GM19328 (cell line): ENCODE results near the gene UBE2O.

ENCODE experiments used
- ATAC-seq: cut with Tn5 transposase; IDR thresholded peaks from one replicate; pipeline ENCODE4 v1.9.1; 2021; ENCODE audit warnings: mild to moderate bottlenecking, moderate library complexity; ENCODE audit not compliant: unreplicated experiment

UBE2O gene

DNA sequence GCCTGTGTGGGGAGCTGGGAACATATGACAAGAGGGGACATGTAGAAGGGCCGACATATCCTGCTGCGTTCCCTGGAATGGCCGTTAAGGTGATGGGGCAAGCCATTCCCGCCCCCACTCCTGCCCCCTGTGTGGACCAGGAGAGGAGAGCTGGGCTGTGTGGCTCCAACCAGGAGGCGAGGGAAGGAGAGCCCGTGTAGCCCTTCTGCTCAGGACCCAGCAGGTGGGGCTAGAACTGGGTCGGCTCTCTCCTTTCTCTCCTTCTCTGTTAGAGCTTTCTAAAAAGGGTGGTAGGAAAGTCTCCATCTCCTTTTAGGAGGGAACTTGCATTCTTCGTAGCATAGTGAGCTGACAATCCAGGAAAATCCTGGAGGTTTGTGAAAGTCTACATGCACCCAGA is 55.8 kb downstream of the UBE2O start:
- no peak for ATAC-seq

DNA sequence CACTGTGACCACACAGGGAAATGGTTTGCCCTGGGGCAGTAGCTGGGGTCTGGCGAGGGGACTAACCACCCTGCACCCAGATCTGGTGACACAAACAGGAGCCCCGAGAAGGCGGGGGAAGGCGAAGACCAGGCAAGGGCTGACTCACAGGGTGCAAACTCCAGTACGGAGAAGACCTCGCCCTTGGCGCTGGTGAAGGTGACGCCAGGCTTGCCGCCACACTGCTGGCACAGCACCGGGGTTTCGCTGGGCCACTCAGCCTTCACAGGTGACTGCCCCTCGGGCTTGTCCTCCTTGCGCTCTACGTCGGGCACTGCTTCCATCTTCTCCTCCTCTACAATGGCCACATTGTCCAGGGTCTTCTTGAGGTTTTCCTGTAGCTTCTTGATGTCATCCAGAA is 57.0 kb downstream of the UBE2O start:
- no peak for ATAC-seq

DNA sequence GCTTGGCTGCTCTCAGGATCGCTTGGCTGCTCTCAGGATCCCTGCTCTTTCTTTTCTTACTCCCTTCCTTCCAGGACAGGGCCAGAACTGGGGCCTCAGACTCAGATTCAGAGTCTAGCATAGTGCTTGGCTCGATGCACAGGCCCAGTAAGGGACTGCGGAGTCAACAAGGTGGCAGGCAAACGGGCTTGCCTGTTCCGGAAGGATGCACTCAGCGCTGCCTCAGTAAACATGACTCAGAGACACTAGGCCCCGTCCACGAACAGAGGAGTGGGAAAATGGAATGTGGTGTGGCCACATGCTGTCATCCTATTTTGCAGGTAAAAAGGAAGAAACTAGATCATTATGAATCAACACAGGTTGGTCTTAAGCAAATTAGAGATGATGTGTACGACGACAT is 58.8 kb downstream of the UBE2O start:
- ATAC-seq: no peak

DNA sequence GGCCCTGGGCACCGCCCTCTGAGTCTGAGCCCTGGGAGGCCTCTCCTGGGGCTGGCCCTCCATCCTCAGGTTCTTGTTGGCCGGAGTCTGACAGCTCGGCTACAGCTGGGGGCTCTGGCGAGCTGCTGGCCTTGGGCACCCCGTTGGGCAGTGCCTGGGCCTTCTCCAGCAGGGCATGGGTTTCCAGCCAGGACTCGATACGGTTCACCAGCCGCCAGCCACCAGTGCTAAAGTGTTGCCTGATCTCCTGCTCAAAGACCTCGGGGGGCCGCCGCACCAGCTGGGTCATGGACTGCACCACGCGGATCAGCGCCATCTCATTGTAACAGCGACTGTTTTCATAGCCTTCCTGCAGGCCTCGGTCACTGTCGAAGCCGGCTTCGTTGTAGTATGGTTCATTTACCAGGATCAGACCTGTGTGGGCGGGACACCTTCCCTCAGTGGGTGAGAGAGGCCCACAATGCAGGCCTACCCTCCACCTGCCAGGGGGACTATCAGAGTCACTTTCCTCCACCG is 61.7 kb downstream of the UBE2O start:
- no peak for ATAC-seq

DNA sequence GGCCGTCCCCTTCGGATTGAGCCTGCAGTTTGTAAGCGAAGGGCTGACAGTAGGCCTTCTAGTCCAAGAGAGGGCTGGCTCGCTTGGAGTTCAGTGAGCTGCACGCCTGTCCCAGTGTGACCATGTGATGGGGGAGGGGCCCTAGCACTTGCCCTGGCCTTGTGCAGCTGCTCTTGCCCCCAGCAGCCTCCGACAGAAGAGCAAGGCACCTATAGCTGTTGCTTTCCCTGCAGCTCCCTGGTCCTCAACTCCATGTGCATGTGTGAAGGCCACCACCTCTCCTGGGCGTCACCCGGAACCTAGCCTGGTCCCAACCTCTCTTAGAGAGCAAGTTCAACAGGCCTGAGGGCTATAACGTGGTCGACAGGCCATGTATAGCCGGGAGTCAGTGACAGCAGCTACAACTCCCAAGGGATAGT is 62.9 kb downstream of the UBE2O start:
- ATAC-seq: no peak

DNA sequence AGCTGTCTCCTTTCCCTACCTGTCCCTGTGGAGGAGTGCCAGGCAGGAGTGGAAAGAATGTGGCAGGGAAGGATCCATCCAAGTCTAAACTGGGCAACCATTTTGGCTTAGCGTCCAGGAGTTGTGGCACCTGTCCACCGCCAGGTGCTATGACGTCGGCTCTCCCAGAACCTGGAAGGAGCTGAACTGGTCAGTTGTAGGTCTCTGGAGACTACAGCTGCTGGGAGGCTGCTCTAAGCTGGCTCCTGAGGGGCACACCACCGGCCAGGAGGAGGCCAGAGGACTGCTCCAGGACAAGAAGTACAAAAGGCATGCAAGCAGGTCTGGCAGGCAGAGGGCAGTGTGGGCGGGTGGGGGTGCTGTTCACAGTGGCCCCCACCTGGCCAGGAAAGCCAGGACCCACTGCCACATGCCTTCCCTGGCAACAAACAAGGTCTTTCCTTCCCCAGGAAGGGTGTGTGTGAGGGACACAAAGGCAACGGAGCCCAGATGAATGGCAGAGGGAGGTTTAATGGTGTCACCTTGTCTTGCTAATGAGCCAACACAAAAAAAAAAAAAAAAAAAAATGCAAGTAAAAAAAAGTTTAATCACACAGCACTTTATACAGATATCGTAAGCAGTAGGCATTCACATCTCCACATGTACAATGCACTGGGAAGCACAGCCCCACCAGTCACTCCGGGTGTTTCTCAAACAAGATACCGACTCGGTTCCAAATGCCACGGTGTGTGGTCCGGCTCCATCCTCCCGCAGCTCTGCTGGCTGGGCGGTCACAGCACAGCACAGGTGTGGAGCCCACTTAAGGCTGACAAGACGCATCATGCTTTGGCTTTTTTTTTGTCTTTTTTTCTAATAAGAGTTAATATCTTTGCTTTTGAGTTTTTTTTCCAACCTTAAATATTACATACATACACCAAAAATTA is 63.7 kb downstream of the UBE2O start:
- no peak for ATAC-seq

DNA sequence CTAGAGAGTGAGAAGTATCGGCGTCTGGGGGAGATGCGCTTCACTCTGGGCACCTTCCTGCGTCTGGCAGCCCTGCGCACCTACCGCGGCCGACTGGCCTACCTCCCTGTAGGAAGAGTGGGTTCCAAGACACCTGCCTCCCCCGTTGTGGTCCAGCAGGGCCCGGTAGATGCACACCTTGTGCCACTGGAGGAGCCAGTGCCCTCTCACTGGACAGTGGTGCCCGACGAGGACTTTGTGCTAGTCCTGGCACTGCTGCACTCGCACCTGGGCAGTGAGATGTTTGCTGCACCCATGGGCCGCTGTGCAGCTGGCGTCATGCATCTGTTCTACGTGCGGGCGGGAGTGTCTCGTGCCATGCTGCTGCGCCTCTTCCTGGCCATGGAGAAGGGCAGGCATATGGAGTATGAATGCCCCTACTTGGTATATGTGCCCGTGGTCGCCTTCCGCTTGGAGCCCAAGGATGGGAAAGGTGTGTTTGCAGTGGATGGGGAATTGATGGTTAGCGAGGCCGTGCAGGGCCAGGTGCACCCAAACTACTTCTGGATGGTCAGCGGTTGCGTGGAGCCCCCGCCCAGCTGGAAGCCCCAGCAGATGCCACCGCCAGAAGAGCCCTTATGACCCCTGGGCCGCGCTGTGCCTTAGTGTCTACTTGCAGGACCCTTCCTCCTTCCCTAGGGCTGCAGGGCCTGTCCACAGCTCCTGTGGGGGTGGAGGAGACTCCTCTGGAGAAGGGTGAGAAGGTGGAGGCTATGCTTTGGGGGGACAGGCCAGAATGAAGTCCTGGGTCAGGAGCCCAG is 65.8 kb downstream of the UBE2O start:
- no peak for ATAC-seq

DNA sequence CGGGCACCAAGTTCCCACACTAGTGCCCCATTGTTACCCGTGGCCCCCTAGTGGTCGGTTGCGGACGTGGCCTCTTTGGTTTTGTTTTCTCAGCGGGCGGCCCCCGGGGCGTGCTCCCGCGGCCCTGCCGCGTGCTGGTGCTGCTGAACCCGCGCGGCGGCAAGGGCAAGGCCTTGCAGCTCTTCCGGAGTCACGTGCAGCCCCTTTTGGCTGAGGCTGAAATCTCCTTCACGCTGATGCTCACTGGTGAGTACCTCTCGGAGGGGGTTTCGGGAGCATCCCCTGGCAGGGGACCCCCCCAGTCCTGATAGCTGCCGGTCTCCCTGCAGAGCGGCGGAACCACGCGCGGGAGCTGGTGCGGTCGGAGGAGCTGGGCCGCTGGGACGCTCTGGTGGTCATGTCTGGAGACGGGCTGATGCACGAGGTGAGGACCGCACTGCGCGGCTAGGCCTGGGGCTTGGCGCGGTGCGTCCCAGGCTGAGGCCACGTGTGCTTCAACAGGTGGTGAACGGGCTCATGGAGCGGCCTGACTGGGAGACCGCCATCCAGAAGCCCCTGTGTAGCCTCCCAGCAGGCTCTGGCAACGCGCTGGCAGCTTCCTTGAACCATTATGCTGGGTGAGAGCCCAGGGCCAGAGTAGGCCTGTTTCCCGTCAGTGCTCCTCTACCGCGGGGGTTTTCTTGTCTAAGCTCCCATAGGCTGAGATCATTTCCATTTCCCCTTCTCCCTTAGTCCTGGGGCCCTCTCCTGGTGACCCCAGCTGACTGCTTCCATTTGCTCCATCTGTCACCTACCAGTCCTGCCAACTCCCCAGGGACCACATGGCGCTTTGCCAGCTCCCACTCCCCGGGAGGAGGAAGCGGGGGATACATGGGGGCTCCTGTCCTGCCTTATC is 66.8 kb downstream of the UBE2O start:
- ATAC-seq: no peak

DNA sequence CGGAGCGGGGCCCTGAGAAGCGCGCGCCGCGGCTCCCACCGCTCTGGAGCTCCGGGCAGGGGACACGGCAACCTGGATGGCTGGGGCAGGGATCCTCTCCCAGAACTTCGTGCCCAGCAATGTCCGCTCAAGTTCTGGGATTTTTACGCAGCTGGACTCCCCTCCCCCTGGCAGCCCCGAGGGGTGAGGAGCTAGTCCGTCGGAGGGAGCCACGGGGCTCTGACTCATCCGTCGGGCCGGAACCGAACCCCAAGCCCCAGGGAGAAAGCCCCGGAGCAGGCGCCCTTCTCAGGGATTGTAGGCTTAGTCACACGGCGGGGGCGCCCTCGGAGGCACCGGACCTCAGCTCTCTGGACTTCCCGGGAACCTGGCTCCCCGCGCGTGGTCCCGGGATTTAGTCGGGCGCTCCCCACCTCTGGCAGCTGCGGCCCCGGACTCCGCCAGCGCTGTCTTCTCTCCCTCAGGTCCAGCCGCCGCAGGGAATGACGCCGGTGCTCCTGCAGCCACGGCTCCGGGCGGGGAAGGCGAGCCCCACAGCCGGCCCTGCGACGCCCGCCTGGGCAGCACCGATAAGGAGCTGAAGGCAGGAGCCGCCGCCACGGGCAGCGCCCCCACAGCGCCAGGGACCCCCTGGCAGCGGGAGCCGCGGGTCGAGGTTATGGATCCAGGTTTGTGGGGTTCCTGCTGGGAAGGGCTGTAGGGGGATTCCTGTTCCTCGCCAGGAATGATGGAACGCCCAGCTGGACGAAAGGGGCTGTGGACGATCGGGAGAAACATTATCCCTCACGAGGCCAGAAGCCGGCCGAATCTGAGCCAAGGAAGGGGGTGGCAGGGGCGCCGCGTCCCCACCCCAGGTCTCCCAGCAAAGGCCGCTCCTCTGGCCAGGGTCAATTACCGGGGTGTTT is 67.7 kb downstream of the UBE2O start:
- no peak for ATAC-seq

DNA sequence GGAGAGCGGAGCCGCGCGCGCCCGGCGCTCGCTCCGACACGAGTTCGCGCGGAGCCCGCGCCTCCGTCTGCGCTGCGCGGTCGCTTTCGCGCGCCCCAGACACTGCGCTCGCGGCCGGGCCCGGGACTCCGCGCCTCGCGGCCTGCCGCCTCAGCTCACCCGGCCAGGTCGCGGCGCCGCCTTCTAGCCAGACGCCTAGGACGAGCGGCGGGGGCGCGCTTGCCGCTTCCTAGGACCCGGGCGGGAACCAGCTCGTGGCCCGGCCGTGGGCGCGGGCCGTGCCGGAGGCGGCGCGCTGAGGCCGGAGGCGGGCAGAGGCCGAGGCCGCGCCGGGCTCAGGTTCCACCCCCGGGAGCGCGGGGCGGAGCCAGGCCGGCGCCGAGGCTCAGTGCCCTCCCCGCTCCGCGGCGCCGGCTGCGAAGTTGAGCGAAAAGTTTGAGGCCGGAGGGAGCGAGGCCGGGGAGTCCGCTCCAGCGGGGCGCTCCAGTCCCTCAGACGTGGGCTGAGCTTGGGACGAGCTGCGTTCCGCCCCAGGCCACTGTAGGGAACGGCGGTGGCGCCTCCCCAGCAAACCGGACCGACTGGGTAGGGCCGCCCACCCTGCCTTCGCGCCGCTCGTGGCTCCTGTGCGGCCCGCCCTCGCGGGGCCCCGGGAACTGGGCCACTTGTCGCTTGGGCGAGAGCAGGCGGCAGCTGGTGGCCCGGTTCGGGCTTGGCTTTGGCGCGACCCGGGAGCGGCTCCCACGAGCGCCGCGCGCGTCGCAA is 68.5 kb downstream of the UBE2O start, which contains the start of gene SPHK1:
Gene SPHK1 (plus strand): TSS at position 388 of the 765 bp plus-strand sequence. CDS start 1,036 bp downstream, outside the sequence.
- peak; percentile 50 for ATAC-seq

DNA sequence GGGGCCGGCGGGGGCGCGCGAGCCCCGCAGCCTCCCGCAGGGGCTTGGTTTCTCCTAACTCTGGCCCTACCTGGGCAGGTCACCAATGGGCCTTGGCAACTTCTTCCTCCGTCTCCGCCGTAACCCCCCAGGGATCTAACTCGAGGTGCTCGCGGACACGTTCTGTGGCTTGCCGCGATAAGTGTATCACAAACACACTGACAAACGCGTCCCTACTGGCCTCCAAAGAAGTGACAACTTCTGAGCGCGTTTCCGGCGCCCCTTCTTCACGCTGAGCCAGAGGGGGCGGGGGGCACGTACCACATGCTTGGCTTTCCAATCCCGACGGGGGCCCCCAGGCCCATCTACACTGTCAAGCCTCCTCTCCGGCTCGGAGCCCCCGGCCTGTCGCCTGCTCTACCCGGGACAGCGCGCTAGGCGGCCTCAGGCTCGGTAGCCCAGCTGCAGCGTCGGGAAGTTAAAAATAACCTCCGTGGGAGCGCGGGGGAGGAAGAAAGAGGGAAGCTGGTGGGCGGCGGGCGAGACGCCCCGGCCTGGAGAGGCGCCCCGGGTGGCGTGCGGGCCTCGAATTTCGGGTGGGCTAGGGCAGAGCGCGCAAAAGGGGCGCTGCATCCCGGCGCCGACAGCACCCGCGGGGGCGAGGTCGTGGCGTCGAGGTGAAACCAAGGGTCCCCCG is 69.3 kb downstream of the UBE2O start:
- no peak for ATAC-seq

DNA sequence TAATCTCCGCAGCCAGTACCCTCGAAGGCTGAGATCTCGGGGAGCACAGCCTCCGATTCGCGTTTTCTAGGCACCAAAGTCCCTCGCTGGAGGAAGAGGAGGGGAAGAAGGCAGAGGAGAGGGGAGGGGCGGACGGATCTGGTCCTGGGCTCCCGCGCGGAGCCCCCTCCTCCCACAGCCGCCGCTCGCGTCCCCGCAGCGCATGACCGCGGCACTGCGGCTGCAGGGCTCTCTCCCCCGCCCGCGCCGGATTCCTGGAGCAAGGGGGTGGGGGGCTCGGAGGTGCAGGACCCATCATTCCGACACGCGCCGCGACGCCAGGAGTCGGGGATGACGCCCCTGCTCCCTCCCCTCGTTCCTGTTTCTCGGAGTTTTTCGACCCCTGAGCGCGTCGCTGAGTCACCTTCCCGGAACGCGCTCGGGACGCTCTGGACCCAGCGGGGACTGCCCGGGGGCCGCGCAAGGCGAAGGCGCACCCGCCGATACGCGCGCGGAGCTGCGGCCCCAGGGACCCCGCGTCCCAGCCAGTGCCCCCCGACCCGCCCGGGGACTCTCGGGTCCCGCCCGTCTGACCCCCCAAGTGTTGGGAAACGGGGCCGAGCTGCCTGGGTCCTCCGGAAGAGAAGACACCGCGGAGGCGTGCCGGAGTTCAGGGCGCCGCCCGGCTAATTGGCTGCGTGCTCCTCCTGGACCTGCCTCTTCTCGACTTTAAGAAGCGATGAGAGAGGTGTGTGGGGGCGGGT is 70.0 kb downstream of the UBE2O start:
- ATAC-seq: no peak

DNA sequence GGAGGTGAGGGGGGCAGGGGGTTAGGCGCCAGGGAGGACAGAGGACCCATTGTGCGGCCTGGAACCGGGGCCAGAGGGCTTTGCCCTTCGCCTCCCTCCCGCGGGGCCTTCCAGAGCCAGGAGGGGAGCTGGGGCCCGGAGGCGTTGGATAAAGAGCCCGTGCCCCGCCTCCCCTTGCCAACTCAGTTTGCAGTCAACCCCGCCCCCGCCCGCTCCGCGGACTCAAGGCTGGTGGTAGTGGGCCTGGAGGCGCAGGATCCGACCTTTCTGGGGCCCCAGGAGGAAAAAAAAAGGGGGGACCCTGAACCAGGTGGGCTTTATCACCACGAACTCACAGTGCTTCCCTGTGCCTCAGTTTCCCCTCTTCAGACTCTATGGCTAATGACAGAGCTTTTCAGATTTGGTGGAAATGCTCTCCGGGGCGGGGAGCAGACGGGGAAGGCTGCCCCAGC is 70.6 kb downstream of the UBE2O start:
- ATAC-seq: no peak

DNA sequence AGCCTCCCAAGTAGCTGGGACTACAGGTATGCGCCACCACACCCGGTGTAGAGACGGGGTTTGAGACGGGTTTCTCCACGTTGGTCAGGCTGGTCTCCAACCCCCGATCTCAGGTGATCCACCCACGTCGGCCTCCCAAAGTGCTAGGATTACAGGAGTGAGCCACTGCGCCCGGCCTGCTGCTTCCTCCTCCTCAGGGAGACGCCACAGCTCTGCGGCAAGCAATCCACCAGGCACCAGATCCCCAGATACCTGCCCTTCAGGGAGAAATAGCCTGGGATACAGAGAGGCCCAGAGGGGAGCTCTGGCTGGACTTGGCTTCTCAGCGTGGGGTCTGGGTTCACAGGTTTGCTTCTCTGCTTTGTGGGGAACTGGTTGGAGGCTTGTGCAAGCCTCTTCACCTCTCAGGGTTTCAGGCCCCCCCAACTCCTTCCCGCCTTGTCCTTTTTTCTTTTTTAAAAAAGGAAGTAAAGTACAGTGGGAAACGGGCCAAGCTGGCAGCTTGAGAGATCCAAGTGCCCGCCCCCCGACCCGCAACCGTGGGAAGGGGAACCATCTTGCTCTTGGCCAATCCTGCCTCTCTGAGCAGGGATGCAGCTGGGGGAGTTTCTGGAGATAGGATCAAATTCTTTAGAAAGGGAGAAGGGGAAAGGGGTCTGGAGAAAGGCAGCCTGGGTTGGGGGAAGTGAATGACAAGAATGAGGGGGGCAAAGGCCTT is 71.2 kb downstream of the UBE2O start:
- ATAC-seq: no peak

DNA sequence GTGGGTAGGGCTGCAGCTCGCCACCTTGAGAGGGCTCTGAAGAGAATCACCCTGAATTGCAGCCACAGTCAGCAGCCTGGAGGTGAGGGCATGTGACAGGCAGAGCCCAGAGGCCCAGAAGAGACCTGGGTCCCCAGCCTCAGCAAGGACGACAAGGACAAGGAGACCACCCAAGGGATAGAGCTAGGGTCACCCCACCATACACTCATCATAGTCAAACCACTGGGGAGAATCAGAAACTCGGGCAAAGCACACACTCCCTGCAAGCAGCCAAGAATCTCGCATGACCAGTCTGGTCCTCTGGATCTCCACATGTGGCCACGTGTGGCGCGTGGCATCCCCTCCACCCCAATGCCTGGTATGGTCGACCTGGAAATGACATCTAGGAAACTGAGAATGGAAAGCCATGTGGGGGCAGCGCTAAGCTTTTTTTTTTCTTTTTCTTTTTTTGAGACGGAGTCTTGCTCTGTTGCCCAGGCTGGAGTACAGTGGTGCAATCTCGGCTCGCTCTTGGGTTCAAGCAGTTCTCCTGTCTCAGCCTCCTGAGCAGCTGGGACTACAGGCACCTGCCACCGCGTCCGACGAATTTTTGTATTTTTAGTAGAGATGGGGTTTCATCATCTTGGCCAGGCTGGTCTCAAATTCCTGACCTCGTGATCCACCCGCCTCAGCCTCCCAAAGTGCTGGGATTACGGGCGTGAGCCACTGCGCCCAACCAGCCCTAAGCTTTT is 73.1 kb downstream of the UBE2O start:
- no peak for ATAC-seq

DNA sequence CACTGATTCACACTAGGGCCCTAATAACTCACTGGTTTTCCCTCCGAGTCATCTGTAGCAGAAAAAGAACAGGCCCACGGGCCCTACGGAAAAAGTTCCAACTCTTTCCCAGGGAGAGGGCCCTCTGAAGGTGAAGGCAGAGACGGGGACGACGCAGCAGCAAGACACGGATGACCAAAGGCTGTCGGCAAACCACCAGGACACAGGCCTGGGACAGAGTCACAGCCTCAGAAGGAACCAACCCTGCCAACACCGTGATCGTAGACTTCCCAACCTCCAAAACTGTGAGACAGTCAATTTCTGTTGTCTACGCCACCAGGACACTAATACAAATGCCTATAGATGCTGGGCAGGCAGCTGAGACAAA is 73.7 kb downstream of the UBE2O start:
- ATAC-seq: no peak
